ENCODE data around the gene TTN.

TTN gene

GRCh38 chr2:178733975-178734374 is 73.2 kb downstream of the TTN start:
- DNase-seq = no peak
- H3K27me3 Mint-ChIP-seq = no peaks in the 10 kb centered on the region
- no peak overlapping the region for H3K27ac Mint-ChIP-seq
- no peak overlapping the region for H3K4me3 Mint-ChIP-seq
- H3K4me1 Mint-ChIP-seq (ENCODE audit: low read depth) = no peaks in the 10 kb centered on the region
- no peaks in the 10 kb centered on the region for H3K9me3 Mint-ChIP-seq
- peaks cover 13% of the 10 kb centered on the region for H3K36me3 Mint-ChIP-seq (ENCODE audit: low read depth)

GRCh38 chr2:178732913-178733312 is 74.3 kb downstream of the TTN start:
- Mint-ChIP-seq H3K36me3 (ENCODE audit: low read depth) (peaks cover 13% of the 10 kb centered on the region), H3K27me3 (no peaks in the 10 kb centered on the region), H3K9me3 (no peaks in the 10 kb centered on the region), H3K27ac (no peak overlapping the region), H3K4me1 (ENCODE audit: low read depth) (no peaks in the 10 kb centered on the region), H3K4me3 (no peak overlapping the region)
- DNase-seq = no peak

GRCh38 chr2:178731300-178731699 is 75.9 kb downstream of the TTN start:
- no peak overlapping the region for H3K27ac Mint-ChIP-seq
- H3K27me3 Mint-ChIP-seq = no peaks in the 10 kb centered on the region
- H3K4me3 Mint-ChIP-seq = no peak overlapping the region
- H3K36me3 Mint-ChIP-seq (ENCODE audit: low read depth) = peaks cover 13% of the 10 kb centered on the region
- no peaks in the 10 kb centered on the region for H3K9me3 Mint-ChIP-seq
- DNase-seq = no peak
- no peaks in the 10 kb centered on the region for H3K4me1 Mint-ChIP-seq (ENCODE audit: low read depth)

- H3K4me3 Mint-ChIP-seq = no peak overlapping the region
- H3K4me1 Mint-ChIP-seq (ENCODE audit: low read depth) = no peaks in the 10 kb centered on the region
- no peak for DNase-seq
- H3K36me3 Mint-ChIP-seq (ENCODE audit: low read depth) = peaks cover 18% of the 10 kb centered on the region
- H3K9me3 Mint-ChIP-seq = no peaks in the 10 kb centered on the region
- H3K27me3 Mint-ChIP-seq = no peaks in the 10 kb centered on the region
- H3K27ac Mint-ChIP-seq = no peak overlapping the region
Observed at GRCh38 chr2:178730049-178730448, 77.2 kb downstream of the TTN start.

DNA sequence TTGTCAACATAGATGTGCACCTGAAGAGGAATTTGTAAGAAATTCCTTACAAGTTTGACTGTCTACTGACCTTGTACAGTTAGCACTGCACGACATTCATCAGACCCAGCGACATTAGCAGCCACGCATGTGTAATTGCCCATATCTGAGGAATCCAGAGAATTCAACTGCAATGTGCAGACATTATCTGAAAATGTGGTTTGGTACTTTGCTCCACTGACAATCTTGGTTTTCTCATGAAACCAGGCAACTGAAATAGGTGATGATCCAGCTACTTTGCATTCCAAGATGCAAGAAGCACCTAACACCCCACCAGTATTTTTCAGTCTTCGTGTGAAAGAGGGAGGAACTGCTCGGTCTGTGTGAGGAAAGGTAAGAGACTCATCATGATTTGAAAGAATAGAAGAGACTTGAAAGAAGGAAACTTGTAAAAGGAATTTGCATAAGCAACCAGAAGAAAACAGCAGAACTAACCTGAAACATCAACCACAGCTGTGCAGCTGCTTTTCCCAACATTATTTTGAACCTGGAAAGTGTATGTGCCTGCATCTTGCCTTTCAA is 83.4 kb downstream of the TTN start:
- Mint-ChIP-seq H3K27ac (no peak overlapping the region), H3K4me3 (no peak overlapping the region), H3K4me1 (ENCODE audit: low read depth) (no peaks in the 10 kb centered on the region), H3K9me3 (no peaks in the 10 kb centered on the region), H3K27me3 (no peaks in the 10 kb centered on the region), H3K36me3 (ENCODE audit: low read depth) (peaks cover 40% of the 10 kb centered on the region)
- DNase-seq = no peak

GRCh38 chr2:178722296-178722695 is 84.9 kb downstream of the TTN start:
- Mint-ChIP-seq H3K9me3 (no peaks in the 10 kb centered on the region), H3K36me3 (ENCODE audit: low read depth) (peaks cover 40% of the 10 kb centered on the region), H3K27ac (no peak overlapping the region), H3K27me3 (no peaks in the 10 kb centered on the region), H3K4me3 (no peak overlapping the region), H3K4me1 (ENCODE audit: low read depth) (no peaks in the 10 kb centered on the region)
- no peak for DNase-seq

DNA sequence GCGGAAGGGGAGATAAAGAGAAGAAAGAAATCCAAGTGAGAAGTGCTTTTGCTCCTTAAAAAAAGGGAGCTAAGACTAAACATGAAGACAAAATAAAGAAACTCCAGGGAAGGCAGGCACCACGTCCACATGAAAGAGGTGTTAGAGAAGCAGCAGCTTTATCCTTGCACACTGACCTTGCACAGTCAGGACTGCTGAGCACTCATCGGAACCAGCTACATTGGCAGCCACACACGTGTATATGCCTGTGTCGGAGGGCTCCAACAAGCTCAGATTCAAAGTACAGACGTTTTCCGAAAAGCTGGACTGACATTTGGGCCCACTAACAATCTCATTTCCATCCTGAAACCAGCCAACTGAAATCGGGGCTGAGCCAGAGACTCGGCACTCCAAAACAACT is 88.2 kb downstream of the TTN start:
- H3K36me3 Mint-ChIP-seq (ENCODE audit: low read depth) = peaks cover 36% of the 10 kb centered on the region
- H3K4me3 Mint-ChIP-seq = no peak overlapping the region
- no peaks in the 10 kb centered on the region for H3K9me3 Mint-ChIP-seq
- no peak for DNase-seq
- H3K27ac Mint-ChIP-seq = no peak overlapping the region
- H3K4me1 Mint-ChIP-seq (ENCODE audit: low read depth) = no peaks in the 10 kb centered on the region
- H3K27me3 Mint-ChIP-seq = no peaks in the 10 kb centered on the region

DNA sequence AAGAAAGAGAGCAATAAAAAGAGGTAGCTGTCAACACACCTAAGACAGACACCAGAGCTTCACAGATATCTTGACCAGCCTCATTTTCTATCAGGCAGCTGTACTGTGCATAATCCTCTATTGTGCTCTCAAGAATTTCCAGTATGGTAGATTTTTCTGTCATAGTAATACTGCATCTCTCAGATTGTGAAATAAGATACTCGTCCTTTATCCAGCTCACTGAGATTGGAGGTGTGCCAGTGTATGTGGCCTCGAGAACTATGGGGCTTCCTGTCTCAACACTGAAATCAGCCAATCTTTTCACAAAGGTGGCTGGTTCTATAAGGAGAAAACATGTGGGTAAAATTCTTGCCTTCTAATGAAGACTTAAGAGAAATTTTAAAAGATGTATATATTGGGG is 88.9 kb downstream of the TTN start:
- no peak for DNase-seq
- no peak overlapping the region for H3K4me3 Mint-ChIP-seq
- H3K36me3 Mint-ChIP-seq (ENCODE audit: low read depth) = peaks cover 32% of the 10 kb centered on the region

GRCh38 chr2:178716394-178716793 is 90.8 kb downstream of the TTN start:
- H3K4me1 Mint-ChIP-seq (ENCODE audit: low read depth) = no peaks in the 10 kb centered on the region
- no peak overlapping the region for H3K4me3 Mint-ChIP-seq
- H3K27ac Mint-ChIP-seq = no peak overlapping the region
- H3K36me3 Mint-ChIP-seq (ENCODE audit: low read depth) = peaks cover 31% of the 10 kb centered on the region
- DNase-seq = no peak
- no peaks in the 10 kb centered on the region for H3K27me3 Mint-ChIP-seq
- no peaks in the 10 kb centered on the region for H3K9me3 Mint-ChIP-seq

More for the DNA sequence above, 88.9 kb downstream of the TTN start:
- Mint-ChIP-seq H3K27ac (no peak overlapping the region), H3K9me3 (no peaks in the 10 kb centered on the region), H3K27me3 (no peaks in the 10 kb centered on the region), H3K4me1 (ENCODE audit: low read depth) (no peaks in the 10 kb centered on the region)

DNA sequence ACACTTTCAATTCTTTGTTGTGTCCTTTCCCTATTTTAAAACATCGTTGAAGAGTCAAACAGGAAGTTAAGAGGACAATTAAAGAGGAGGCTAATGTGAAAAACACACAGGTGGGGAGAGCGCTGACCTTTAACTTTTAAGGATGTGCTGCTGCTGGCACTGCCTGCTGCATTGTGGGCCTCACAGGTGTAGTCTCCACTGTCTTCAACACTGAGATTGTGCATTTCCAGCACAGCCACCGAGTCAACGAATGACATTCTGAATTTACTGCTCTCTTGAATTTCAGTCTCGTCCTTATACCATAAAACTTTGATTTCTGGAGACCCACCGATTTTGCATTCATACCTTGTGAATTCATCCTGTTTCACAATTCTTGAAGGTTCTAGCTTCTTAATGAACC is 91.9 kb downstream of the TTN start:
- H3K27ac Mint-ChIP-seq = no peak overlapping the region
- no peaks in the 10 kb centered on the region for H3K4me1 Mint-ChIP-seq (ENCODE audit: low read depth)
- H3K36me3 Mint-ChIP-seq (ENCODE audit: low read depth) = peaks cover 34% of the 10 kb centered on the region
- DNase-seq = no peak
- H3K9me3 Mint-ChIP-seq = no peaks in the 10 kb centered on the region
- H3K27me3 Mint-ChIP-seq = no peaks in the 10 kb centered on the region
- H3K4me3 Mint-ChIP-seq = no peak overlapping the region

GRCh38 chr2:178707476-178707875 is 99.7 kb downstream of the TTN start:
- no peak overlapping the region for H3K4me3 Mint-ChIP-seq
- H3K9me3 Mint-ChIP-seq = no peaks in the 10 kb centered on the region
- DNase-seq = no peak
- no peaks in the 10 kb centered on the region for H3K4me1 Mint-ChIP-seq (ENCODE audit: low read depth)
- H3K27ac Mint-ChIP-seq = no peak overlapping the region
- peaks cover 22% of the 10 kb centered on the region for H3K36me3 Mint-ChIP-seq (ENCODE audit: low read depth)
- H3K27me3 Mint-ChIP-seq = no peaks in the 10 kb centered on the region

- no peaks in the 10 kb centered on the region for H3K27me3 Mint-ChIP-seq
- H3K27ac Mint-ChIP-seq = no peak overlapping the region
- H3K4me1 Mint-ChIP-seq (ENCODE audit: low read depth) = peaks cover 1% of the 10 kb centered on the region
- peaks cover 13% of the 10 kb centered on the region for H3K36me3 Mint-ChIP-seq (ENCODE audit: low read depth)
- no peak overlapping the region for H3K4me3 Mint-ChIP-seq
- H3K9me3 Mint-ChIP-seq = no peaks in the 10 kb centered on the region
- DNase-seq = no peak
Observed at GRCh38 chr2:178704876-178705275, 102.3 kb downstream of the TTN start.

- Mint-ChIP-seq H3K4me3 (no peak overlapping the region), H3K4me1 (ENCODE audit: low read depth) (peaks cover 1% of the 10 kb centered on the region), H3K27ac (no peak overlapping the region), H3K36me3 (ENCODE audit: low read depth) (peaks cover 7% of the 10 kb centered on the region), H3K27me3 (no peaks in the 10 kb centered on the region), H3K9me3 (no peaks in the 10 kb centered on the region)
- DNase-seq = no peak
Observed at GRCh38 chr2:178702361-178702760, 104.9 kb downstream of the TTN start.

- DNase-seq = no peak
- H3K4me3 Mint-ChIP-seq = no peak overlapping the region
- H3K36me3 Mint-ChIP-seq (ENCODE audit: low read depth) = peaks cover 7% of the 10 kb centered on the region
Observed at GRCh38 chr2:178700922-178701342, 106.3 kb downstream of the TTN start.

GRCh38 chr2:178700136-178700535 is 107.1 kb downstream of the TTN start:
- Mint-ChIP-seq H3K27me3 (no peaks in the 10 kb centered on the region), H3K27ac (no peak overlapping the region), H3K4me3 (no peak overlapping the region), H3K9me3 (no peaks in the 10 kb centered on the region), H3K36me3 (ENCODE audit: low read depth) (peaks cover 10% of the 10 kb centered on the region), H3K4me1 (ENCODE audit: low read depth) (peaks cover 1% of the 10 kb centered on the region)
- no peak for DNase-seq

More at GRCh38 chr2:178700922-178701342, 106.3 kb downstream of the TTN start:
- no peak overlapping the region for H3K27ac Mint-ChIP-seq
- H3K27me3 Mint-ChIP-seq = no peaks in the 10 kb centered on the region
- no peaks in the 10 kb centered on the region for H3K9me3 Mint-ChIP-seq
- peaks cover 1% of the 10 kb centered on the region for H3K4me1 Mint-ChIP-seq (ENCODE audit: low read depth)

DNA sequence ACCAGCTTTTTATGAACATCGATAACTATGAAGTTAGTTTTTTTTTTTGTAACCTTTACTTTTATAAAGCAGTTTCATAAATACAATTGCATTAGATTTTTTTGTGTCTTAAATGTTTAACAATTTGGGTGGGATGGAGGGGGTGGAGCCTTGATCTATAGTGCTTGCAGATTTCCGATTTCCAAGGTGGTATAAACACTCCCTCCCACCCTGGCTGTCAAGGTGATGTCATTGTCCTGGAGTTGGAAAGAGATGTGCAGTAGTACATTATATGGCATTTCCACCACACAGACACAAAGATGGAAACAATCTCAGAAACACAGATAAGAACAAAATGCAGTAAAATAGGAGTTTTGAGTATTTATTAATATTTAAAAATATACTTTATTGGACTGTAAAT is 114.4 kb downstream of the TTN start:
- Mint-ChIP-seq H3K27ac (no peak overlapping the region), H3K4me3 (no peak overlapping the region), H3K36me3 (ENCODE audit: low read depth) (peaks cover 29% of the 10 kb centered on the region), H3K9me3 (no peaks in the 10 kb centered on the region), H3K27me3 (no peaks in the 10 kb centered on the region), H3K4me1 (ENCODE audit: low read depth) (no peaks in the 10 kb centered on the region)
- no peak for DNase-seq

All from activated T-cell treated with anti-CD3 and anti-CD28 coated beads, Interleukin-2, amount 50 U/mL, for 24 hours (primary cell).